Measurements from ENCODE around the gene FUT3. TPM values are rescaled to one million over a fixed set of nuclear protein-coding genes. Genes with fewer than 3 reads are reported as not detected.
"Not testable (repeated sequence)": the region's sequence is repeated elsewhere in the genome, so short reads cannot be mapped to it uniquely, and the experiment has no call there.

FUT3 gene
- total RNA-seq, 3 donors from 2014 or later = 0.10 TPM; not detected in 2

DNA sequence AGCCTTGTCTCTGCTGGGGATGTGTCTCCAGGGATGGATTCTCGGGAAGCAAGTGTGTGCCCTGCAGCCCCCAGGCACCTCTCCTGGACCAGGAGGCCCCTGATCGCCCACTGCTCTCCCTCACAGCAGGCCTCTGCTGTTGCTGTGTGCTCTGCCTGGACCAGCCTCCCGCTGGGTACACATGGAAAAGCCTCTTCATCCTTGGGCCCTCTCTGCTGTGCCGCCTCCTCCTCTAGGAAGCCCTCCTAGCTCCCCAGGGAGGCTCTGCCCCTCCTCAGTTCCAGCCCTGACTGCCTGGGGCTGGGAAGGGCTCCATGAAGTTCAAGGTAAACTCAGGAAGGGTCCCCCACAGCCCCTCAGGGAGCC lies 40.3 kb upstream of the FUT3 start:
- H3K27me3 Mint-ChIP-seq (ENCODE audit: low read depth) = peaks cover 7% of the 10 kb centered on the region
- no peaks in the 10 kb centered on the region for H3K9me3 Mint-ChIP-seq
- H3K36me3 Mint-ChIP-seq (ENCODE audit: insufficient read depth) = peaks cover 2% of the 10 kb centered on the region
- DNase-seq (no peak), ATAC-seq (no peak)
- peaks cover 2% of the 10 kb centered on the region for H3K4me1 Mint-ChIP-seq (ENCODE audit: low read depth)
- no peak overlapping the region for H3K4me3 Mint-ChIP-seq

DNA sequence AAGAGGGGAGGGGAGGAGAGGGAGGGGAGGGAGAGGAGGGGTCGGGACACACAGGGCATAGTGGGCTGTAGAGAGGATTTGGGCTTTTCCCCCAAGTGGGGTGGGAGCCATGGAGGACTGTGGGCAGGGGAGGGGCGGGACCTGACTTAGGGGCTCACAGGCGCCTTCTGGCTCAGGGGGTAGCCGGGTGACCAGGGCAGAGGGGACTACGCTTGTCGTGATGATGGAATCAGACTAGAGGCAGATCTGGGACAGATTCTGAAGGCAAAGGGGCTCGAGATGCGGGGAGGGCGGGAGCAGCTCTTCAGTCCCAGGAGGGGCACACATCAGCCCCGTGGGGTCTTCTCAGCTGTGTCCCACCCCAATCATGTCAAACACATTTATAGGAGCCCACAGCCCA lies 38.9 kb upstream of the FUT3 start:
- no peak for DNase-seq
- Mint-ChIP-seq H3K4me1 (ENCODE audit: low read depth) (peaks cover 2% of the 10 kb centered on the region), H3K9me3 (no peaks in the 10 kb centered on the region), H3K27me3 (ENCODE audit: low read depth) (peaks cover 13% of the 10 kb centered on the region), H3K4me3 (no peak overlapping the region), H3K36me3 (ENCODE audit: insufficient read depth) (no peaks in the 10 kb centered on the region)
- no peak for ATAC-seq

DNA sequence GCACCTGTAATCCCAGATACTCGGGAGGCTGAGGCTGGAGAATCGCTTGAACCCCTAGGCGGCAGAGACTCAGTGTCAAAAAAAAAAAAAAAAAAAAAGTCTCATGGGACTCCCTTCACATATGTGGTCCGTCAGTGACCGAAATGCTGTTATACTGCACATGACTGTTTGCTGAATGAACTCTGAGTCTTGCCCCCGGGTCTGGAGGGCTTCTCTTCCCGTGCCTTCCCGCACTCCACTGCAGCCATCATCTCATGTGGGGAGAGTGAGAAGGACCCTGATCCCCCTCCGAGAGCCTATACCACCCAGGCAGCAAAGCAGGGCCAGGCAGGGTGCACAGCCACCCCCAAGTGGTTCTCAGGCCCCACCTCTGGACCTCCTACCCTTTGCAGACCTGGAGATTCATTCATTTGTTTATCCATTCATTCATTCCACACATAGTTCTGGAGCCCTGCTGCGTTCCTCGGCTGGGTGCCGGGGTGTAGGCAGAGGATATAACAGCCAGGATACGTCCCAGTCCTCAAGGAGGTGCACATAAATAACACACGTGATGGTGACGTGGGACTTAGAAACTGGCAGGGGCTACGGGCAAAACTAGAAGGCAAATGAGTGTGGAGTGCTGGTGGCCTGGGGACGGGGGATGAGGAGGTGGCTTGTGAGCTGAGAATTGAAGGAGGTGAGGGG lies 38.2 kb upstream of the FUT3 start:
- ATAC-seq (no peak), DNase-seq (no peak)

DNA sequence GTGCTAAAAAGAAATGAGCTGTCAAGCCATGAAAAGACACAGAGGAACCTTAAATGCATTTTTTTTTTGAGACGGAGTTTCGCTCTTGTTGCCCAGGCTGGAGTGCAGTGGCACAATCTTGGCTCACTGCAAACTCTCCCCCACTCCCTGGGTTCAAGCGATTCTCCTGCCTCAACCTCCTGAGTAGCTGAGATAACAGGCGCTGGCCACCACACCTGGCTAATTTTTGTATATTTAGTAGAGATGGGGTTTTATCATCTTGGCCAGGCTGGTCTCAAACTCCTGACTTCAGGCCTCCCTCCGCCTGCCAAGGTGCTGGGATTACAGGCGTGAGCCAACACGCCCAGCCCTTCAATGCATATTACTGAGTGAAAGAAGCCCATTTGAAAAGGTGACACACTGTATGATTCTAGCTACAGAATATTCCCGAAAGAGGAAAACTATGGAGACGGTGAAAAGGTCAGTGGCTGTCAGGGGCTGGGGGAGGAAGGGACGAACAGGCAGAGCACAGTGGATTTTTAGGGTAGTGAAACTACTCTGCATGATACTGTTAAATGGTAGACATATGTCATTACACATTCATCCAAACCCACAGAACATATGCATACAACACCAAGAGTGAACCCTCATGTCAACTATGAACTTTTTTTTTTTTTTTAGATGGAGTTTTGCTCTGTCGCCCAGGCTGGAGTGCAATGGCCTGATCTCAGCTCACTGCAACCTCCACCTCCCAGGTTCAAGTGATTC lies 33.0 kb upstream of the FUT3 start:
- not testable (repeated sequence) for H3K4me1 Mint-ChIP-seq (ENCODE audit: low read depth); H3K36me3 Mint-ChIP-seq (ENCODE audit: insufficient read depth); H3K4me3 Mint-ChIP-seq; DNase-seq; H3K9me3 Mint-ChIP-seq
- peaks cover 21% of the 10 kb centered on the region for H3K27me3 Mint-ChIP-seq (ENCODE audit: low read depth)
- ATAC-seq = peak in 1 of 2 donors; percentile 23

More for the DNA sequence above, 38.2 kb upstream of the FUT3 start:
- H3K9me3 Mint-ChIP-seq = no peaks in the 10 kb centered on the region
- peaks cover 13% of the 10 kb centered on the region for H3K27me3 Mint-ChIP-seq (ENCODE audit: low read depth)
- H3K4me1 Mint-ChIP-seq (ENCODE audit: low read depth) = peaks cover 2% of the 10 kb centered on the region
- no peaks in the 10 kb centered on the region for H3K36me3 Mint-ChIP-seq (ENCODE audit: insufficient read depth)
- no peak overlapping the region for H3K4me3 Mint-ChIP-seq

DNA sequence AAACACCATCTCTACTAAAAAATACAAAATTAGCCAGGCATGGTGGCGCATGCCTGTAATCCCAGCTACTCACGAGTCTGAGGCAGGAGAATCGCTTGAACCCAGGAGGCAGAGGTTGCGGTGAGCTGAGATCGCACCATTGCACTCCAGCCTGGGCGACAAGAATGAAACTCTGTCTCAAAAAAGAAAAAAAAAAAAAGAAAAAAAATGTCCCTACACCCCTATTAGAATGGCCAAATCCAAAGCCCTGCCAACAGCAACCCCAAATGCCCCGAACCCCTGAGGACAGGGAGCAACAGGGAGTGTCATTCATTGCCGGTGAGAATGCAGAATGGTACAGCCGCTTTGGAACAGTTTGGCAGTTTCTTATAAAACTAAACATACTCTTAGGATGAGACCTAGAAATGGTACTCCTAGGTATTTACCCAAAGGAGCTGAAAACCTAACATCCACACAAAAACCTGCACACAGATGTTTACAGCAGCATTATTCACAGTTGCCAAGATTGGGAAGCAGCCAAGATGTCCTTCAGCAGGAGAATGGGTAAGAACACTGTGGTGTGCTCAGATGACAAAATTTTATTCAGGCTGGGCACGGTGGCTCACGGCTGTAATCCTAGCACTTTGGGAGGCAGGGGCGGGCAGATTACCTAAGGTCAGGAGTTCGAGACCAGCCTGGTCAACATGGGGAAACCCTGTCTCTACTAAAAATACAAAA lies 32.1 kb upstream of the FUT3 start:
- not testable (repeated sequence) for H3K9me3 Mint-ChIP-seq; H3K4me1 Mint-ChIP-seq (ENCODE audit: low read depth); H3K36me3 Mint-ChIP-seq (ENCODE audit: insufficient read depth); ATAC-seq; DNase-seq; H3K4me3 Mint-ChIP-seq
- H3K27me3 Mint-ChIP-seq (ENCODE audit: low read depth) = peaks cover 21% of the 10 kb centered on the region

DNA sequence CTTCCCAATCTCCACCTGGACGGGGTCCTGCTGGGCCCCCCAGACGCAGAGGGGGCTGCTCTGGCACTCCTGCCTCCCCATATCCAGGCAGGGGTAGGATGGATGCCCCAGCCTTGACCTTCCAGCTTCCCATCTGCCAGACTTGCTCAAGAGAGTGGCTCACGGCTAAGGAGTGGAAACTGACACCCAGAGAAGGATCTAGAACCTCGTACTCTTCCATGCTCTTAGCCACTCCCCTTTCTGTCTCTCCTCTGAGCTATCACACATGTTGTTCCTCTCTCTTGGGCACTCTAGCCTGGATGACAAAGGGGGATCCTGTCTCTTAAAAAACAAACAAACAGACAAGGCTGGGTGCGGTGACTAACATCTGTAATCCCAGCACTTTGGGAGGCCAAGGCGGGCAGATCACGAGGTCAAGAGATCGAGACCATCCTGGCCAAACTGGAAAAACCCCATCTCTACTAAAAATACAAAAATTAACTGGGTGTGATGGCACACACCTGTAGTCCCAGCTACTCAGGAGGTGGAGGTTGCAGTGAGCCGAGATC lies 31.2 kb upstream of the FUT3 start:
- H3K9me3 Mint-ChIP-seq = no peaks in the 10 kb centered on the region
- H3K4me3 Mint-ChIP-seq = no peak overlapping the region
- no peak for ATAC-seq
- DNase-seq = no peak
- H3K27me3 Mint-ChIP-seq (ENCODE audit: low read depth) = peaks cover 27% of the 10 kb centered on the region
- no peaks in the 10 kb centered on the region for H3K4me1 Mint-ChIP-seq (ENCODE audit: low read depth)
- H3K36me3 Mint-ChIP-seq (ENCODE audit: insufficient read depth) = no peaks in the 10 kb centered on the region

DNA sequence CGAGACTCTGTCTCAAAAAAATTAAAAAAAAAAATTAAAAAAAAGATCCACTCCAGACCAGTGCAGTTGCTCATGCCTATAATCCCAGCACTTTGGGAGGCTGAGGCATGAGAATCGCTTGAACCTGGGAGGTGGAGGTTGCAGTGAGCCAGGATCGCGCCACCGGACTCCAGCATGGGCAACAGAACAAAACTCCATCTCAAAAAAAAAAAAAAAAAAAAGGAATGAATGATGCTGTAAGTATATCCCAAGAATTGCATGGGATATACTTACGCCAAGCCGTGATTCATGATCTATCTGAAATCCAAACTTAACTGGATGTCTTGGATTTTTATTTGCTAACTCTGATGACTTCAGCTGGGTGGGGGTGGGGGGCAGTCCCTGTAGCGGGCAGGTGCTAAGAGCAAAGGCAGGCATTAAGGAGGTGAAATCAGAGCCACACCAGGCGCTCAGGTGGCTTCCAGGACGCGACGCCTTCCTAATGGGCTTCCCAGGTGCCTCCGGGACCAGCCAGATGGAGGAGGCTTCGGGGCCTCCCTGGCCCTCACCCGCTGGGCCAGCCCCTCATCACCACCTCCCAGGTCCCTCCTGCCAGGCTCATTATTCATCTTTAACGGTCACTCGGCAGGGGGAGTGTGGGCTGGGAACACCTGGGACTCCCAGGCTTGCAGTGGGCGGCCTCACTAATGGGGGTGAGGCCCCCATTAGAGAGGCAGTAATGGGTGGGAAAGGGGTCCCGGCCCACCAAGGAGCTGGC lies 30.5 kb upstream of the FUT3 start:
- no peak overlapping the region for H3K4me3 Mint-ChIP-seq
- H3K36me3 Mint-ChIP-seq (ENCODE audit: insufficient read depth) = no peaks in the 10 kb centered on the region
- no peaks in the 10 kb centered on the region for H3K9me3 Mint-ChIP-seq
- ATAC-seq (no peak), DNase-seq (no peak)
- H3K4me1 Mint-ChIP-seq (ENCODE audit: low read depth) = no peaks in the 10 kb centered on the region
- peaks cover 30% of the 10 kb centered on the region for H3K27me3 Mint-ChIP-seq (ENCODE audit: low read depth)

DNA sequence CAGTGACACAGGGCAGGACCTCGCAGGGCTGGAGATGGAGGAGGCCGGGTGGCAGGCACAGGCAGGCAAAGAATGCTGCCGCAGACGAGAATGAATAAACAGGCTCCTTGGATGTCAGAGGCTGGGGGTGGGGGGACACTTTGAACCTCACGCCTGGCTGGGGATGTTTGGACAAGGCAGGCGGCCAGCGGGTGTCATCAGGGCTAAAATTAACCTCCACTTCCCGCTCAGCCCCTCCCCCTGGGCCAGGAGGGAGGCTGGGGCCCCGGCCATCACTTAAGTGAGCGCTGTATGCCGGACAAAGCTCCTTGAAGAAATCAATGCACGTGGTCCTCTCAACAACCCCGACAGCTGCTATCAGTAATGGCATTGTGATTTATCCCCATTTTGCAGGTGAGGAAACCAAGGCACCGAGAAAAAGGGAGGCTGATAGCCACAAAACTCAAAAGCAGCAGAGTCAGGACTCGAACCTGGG lies 29.4 kb upstream of the FUT3 start:
- H3K36me3 Mint-ChIP-seq (ENCODE audit: insufficient read depth) = no peaks in the 10 kb centered on the region
- no peak for DNase-seq
- H3K27me3 Mint-ChIP-seq (ENCODE audit: low read depth) = peaks cover 34% of the 10 kb centered on the region
- H3K4me1 Mint-ChIP-seq (ENCODE audit: low read depth) = no peaks in the 10 kb centered on the region
- ATAC-seq = no peak
- no peaks in the 10 kb centered on the region for H3K9me3 Mint-ChIP-seq
- H3K4me3 Mint-ChIP-seq = no peak overlapping the region

DNA sequence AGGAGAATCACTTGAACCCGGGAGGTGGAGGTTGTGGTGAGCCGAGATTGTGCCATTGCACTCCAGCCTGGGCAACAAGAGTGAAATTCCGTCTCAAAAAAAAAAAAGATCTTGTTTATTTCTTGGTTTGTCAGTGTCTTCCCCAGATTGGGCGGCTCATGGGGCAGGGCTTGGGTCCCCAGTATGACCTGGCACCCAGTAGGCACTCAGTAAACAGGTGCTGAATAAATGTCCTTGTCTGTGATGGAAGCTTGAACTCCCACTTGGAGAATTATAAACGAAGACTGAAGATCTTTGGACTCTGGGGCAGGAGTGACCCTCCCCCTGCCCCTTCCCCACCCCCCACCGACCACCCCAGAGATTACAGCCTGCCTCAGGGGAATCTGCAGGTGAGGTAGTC lies 28.9 kb upstream of the FUT3 start:
- Mint-ChIP-seq H3K27me3 (ENCODE audit: low read depth) (peaks cover 29% of the 10 kb centered on the region), H3K36me3 (ENCODE audit: insufficient read depth) (no peaks in the 10 kb centered on the region), H3K4me1 (ENCODE audit: low read depth) (no peaks in the 10 kb centered on the region), H3K9me3 (no peaks in the 10 kb centered on the region), H3K4me3 (no peak overlapping the region)
- ATAC-seq = no peak
- DNase-seq = no peak

DNA sequence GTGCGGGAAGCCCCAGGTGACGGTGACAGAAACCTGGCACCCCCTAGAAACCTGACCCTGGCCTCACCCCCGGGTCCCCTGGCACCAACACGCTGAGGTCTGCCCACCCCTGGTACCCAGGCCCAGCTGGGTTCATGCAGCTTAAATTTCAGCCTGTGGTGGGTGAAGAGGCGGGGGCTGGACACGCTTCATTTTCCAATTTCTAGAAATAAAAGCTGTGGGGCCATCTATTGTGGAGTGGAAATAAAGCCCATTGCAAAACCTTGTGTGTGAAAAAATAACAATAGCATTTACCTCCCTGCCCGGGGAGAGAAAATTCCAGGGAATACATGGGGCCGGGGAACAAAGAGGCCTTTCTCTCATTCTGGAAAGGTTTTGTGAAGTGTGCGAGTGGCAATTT lies 26.6 kb upstream of the FUT3 start:
- DNase-seq = no peak
- no peak for ATAC-seq
- H3K4me3 Mint-ChIP-seq = no peak overlapping the region
- H3K9me3 Mint-ChIP-seq = no peaks in the 10 kb centered on the region
- peaks cover 29% of the 10 kb centered on the region for H3K27me3 Mint-ChIP-seq (ENCODE audit: low read depth)
- no peaks in the 10 kb centered on the region for H3K4me1 Mint-ChIP-seq (ENCODE audit: low read depth)
- no peaks in the 10 kb centered on the region for H3K36me3 Mint-ChIP-seq (ENCODE audit: insufficient read depth)

DNA sequence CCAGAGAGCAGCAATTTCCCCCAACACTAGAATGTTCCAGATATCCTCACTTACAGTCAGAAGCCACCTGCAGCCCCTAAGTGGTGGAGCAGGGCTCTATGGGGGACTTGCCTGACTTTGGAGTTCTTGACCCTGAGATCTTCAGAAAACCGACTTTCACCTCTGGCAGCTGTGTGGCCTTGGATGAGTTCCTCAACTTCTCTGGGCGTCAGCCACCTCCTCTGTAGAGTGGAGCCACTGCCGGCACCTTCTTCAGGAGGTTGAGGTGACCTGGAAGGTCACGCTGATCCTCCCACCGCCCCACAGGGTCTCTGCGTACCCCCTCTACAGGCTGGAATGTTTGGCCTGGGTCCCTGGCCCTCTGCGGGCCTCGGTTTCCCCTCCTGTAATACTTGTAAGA lies 26.2 kb upstream of the FUT3 start:
- ATAC-seq = no peak
- Mint-ChIP-seq H3K9me3 (no peaks in the 10 kb centered on the region), H3K27me3 (ENCODE audit: low read depth) (peaks cover 26% of the 10 kb centered on the region), H3K4me3 (no peak overlapping the region), H3K4me1 (ENCODE audit: low read depth) (no peaks in the 10 kb centered on the region), H3K36me3 (ENCODE audit: insufficient read depth) (no peaks in the 10 kb centered on the region)
- DNase-seq = no peak

DNA sequence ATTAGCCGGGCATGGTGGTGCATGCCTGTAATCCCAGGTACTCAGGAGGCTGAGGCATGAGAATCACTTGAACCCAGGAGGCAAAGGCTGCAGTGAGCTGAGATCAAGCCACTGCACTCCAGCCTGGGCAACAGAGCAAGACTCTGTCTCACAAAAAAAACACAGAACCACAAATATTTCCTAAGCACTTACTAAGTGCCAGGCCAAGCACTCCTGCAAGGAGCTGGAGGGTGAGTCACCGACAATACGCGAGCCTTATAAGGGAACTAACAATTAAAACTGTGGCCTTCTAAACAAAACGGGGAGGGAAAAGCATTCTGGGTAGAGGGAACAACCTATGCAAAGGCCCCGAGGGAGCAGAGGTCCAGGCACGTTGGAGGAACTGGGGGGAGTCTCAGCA lies 23.2 kb upstream of the FUT3 start:
- not testable (repeated sequence) for ATAC-seq; H3K4me1 Mint-ChIP-seq (ENCODE audit: low read depth); H3K4me3 Mint-ChIP-seq; DNase-seq; H3K36me3 Mint-ChIP-seq (ENCODE audit: insufficient read depth); H3K9me3 Mint-ChIP-seq
- H3K27me3 Mint-ChIP-seq (ENCODE audit: low read depth) = peaks cover 18% of the 10 kb centered on the region

DNA sequence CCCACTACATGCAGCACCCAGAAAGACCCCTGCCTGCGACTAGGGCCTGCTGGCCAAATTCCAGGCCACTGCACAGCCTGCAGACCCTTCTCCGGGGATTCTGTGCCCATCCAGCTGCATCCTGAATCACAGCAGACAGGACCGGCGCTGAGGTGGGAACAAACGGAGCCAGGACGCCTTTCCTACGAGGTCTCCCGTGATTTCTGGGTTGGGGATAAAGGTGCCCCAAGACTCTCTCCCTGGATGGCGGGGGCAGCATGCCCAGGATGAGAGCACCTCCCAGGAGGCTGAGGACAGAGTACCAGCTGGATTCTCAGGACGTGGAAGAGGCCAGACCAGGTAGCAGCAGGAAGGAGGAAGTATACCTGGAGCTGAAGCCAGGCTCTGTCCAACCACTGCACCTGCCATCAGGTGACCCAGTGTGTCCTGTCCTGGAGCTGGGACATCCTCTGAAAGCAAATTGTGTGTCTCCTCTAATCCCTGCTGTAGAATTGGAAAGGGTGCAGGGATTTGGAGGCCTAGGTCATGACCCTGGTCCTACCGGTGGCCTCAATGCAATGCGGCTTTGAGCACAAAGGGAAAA lies 22.5 kb upstream of the FUT3 start:
- ATAC-seq = no peak
- no peak overlapping the region for H3K4me3 Mint-ChIP-seq
- H3K27me3 Mint-ChIP-seq (ENCODE audit: low read depth) = peaks cover 18% of the 10 kb centered on the region
- no peak for DNase-seq
- H3K36me3 Mint-ChIP-seq (ENCODE audit: insufficient read depth) = no peaks in the 10 kb centered on the region
- no peaks in the 10 kb centered on the region for H3K4me1 Mint-ChIP-seq (ENCODE audit: low read depth)
- no peaks in the 10 kb centered on the region for H3K9me3 Mint-ChIP-seq

DNA sequence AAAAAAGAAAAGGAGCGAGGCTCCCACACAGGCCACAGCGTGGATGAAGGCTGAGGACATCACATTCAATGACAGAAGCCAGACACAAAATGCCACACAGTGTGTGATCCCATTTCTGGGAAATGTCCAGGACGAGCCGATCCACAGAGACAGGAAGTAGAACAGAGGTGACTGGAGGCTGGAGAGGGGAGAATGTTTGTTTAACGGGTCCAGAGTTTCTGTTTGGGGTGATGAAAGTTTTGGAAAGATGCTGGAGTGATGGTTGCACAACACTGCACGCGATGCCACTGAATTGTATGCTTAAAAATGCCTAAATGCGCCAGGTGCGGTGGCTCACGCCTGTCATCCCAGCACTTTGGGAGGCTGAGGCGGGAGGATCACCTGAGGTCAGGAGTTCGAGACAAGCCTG lies 19.7 kb upstream of the FUT3 start:
- Mint-ChIP-seq H3K4me3 (no peak overlapping the region), H3K27me3 (ENCODE audit: low read depth) (peaks cover 2% of the 10 kb centered on the region)
- no peak for ATAC-seq

More for the DNA sequence above, 19.7 kb upstream of the FUT3 start:
- DNase-seq = no peak
- Mint-ChIP-seq H3K9me3 (no peaks in the 10 kb centered on the region), H3K36me3 (ENCODE audit: insufficient read depth) (no peaks in the 10 kb centered on the region), H3K4me1 (ENCODE audit: low read depth) (no peaks in the 10 kb centered on the region)
